Measurements from ENCODE around the gene MIDN.
"Not testable (repeated sequence)": the region's sequence is repeated elsewhere in the genome, so short reads cannot be mapped to it uniquely, and the experiment has no call there.

The MIDN gene

GRCh38 chr19:1246265-1247087 is 1.9 kb upstream of the MIDN start:
- DNase-seq (ENCODE audit: low read depth in 2 of 2): not testable (repeated sequence)

DNA sequence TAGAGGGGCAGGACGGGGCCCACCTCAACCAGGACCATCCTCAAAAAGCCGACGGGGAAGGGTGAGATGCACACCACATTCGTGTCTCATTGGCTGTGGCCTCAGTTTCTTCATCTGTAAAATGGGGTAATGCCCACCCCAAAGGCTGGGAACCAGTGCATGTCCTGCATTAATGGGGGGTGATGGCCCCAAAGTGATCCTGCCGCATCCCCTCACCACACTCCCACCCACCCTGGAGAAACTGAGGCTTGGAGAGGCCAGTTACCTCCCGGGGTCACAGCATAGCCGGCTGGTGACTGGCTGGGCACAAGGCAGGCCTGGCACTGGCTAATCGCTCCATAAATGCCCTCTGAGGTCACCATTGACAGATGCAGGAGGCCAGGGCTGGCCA is 640 bp upstream of the MIDN start:
- DNase-seq (ENCODE audit: low read depth in 2 of 2): no peak

DNA sequence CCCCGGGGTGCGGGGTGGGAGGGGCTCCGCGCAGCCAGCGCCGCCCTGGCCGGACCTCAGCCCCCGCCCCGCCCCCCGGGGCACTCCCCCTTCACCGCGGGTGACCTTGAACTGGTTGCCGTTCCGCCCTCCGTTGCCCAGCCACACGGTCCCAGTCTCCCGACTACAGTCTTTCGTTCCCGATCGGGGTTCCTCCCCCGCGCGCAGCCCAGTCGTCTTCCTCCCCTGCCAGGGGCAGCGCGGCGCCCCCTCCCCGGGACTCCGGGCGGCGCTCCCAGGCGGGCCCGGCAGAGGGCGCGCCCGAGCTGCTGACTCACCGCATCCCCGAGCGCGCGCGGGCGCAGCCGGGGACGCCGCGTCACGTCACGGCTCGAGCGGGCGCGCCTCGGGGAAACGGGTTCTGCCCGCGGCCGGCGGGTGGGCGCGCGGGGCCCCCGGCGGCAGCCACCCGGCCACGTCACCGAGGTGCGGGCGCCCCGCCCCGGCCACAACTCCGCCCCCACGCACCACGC is 459 bp downstream of the MIDN start:
- peak in 1 of 2 experiments; percentile 51 for DNase-seq (ENCODE audit: low read depth in 2 of 2)

DNA sequence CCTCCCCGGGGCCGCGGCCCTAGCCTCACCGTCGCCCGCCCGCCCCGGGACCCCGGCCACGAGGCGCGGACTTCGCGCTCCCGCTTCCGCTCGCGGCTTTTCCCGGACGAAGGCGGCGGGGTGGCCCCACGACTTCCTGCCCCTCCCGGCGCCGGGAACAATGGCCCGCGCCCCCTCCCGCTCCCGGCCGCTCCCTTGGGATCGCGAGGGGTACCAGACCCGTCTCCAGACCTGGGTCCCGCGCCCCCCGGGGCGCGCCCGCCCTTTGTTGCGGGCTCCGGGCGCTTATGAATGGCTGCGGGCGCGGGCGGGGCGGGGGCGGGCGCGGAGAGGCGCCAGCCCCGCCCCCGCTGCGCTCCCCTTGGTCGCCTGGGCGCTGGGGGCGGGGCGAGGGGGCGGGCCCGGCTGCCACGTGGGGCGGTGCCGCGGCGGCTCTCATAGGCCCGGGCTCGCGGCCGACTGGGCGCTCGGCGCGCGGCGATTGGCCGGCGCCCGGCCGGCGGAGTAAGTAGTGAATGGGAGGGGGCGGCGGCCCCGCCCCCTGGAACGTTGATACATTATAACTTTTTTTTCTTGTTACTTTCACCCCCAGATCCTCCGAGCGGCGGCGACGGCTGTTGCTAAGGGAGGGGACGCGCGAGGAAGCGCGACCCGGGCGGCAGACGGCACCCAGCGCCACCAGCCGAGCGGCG is 1.1 kb downstream of the MIDN start:
- peak; percentile 95 for DNase-seq (ENCODE audit: low read depth in 2 of 2)

DNA sequence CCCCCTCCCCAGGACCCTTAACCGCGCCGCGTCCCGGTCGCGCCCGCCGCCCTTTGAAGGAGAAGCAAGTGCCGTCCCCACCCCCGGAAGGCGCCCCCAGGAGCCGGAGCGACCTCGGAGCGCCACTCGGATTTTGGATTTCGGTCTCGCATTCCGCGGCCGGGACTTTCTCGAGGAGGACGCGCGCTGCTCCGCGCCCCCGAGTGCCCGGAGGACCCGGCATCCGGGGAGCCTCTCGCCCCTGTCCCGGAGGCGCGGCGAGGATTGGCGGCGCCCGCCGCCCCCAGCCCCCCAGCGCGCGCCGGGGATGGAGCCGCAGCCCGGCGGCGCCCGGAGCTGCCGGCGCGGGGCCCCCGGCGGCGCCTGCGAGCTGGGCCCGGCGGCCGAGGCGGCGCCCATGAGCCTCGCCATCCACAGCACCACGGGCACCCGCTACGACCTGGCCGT is 1.6 kb downstream of the MIDN start:
- DNase-seq (ENCODE audit: low read depth in 2 of 2): no peak

DNA sequence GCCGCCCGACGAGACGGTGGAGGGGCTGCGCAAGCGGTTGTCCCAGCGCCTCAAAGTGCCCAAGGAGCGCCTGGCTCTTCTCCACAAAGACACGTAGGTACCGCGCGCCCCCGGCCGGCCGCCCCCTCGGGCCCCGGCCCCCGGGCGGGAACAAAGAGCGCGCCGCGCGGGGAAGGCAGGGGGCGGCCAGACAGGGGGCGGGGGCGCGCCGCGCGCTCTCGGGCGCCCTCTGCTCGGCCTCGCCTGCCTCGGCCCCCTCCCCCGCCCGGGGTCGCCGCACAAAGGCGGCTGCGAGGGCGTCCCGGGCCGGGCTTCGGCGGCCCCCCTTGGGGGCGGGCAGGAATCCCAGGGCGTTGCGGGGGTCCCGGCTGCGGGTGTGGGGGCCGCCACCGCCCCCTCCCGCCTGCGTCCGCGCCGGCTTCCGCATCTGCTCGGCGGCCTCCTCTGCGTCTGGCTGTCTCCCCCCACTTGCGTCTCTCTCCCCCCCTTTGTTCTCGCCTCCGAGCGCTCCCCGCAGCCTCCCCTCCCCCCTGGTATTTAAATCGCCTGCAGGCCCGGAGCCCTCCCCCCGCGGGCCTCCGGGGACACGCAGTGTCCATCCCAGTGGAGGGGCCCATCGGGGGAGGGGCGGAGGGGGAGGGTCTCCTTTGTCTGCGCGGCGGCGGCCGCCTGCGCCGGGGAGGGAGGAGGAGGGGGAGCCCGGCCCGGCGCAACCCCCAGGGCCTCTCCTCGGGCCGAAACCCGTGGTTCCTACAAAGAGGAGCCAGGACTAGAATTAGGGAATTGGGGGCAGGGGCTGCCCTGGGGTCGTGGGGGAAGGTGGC is 2.3 kb downstream of the MIDN start:
- no peak for DNase-seq (ENCODE audit: low read depth in 2 of 2)

DNA sequence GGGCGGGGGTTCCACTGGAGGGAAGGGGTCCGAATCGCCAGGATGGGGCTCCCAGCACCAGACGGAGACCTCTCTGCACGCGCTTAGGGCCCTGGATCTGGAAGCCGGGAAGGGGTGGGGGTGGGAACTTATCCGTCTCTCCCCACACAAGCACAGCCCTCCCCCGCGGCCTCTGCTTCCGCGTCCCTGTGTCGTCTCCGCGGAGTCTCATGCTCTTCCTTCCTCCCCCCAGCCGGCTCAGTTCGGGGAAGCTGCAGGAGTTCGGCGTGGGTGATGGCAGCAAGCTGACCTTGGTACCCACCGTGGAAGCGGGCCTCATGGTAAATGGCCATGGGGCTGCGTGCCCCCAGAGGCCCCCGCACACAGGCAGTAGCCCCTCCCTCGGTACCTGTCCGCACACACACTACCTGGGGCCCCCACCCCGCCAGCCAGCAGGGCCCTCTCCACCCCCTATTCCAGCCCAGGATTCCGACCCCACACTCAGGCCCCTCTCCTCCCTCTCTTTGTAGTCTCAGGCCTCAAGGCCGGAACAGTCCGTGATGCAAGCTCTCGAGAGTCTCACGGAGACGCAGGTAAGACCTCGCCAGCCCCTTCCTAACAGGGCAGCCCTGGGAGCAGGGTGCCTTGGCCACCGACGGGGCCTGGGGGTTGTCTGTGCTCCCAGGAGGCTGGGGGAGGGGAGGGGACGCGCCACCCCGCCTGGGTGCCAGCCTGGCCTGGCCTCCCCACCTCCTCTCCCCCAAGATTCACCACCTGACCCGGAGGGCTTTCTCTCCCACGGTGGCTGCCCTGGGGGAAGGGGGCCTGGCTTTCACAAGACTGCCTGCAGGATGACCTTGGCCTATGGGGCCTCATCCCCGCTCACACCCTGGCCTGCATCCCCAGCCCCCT is 3.2 kb downstream of the MIDN start:
- no peak for DNase-seq (ENCODE audit: low read depth in 2 of 2)

- DNase-seq (ENCODE audit: low read depth in 2 of 2): peak; percentile 81 to 83
Measured at GRCh38 chr19:1252221-1252820, 3.9 kb downstream of the MIDN start.

DNA sequence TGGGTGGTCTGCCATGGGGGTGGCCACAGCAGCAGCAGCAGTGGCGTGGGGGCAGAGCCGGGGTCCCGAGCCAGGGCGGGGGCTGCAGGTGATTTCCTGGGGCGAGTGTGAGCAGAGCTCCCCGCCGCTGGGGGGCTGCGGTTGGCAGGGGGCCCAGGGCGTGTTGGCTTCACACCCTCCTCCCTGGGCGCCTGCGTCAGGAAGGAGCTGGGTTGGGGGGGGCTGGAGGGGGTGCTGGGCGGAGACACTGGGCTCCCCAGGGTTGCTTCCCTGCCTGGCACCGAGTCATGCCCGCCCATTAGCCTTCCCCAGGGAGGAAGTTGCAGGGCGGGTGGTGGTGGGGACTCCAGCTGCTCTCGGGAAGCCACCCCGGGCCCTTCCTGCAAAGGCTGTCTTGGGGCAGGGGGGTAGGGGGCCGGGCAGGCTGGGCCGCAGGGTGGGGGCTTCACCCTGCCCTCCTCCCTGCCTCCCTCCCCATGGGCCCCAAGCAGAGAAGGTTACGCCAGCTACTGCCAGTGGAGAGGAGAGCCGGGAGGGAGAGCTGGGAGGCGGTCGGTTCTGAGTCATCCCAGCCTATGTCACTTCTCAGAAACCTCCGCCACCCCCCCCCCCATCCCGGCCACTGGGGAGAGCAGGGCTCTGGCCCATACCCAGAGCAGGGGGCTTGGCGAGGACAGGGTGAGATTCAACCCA is 4.6 kb downstream of the MIDN start:
- DNase-seq (ENCODE audit: low read depth in 2 of 2): peak; percentile 92 to 95

DNA sequence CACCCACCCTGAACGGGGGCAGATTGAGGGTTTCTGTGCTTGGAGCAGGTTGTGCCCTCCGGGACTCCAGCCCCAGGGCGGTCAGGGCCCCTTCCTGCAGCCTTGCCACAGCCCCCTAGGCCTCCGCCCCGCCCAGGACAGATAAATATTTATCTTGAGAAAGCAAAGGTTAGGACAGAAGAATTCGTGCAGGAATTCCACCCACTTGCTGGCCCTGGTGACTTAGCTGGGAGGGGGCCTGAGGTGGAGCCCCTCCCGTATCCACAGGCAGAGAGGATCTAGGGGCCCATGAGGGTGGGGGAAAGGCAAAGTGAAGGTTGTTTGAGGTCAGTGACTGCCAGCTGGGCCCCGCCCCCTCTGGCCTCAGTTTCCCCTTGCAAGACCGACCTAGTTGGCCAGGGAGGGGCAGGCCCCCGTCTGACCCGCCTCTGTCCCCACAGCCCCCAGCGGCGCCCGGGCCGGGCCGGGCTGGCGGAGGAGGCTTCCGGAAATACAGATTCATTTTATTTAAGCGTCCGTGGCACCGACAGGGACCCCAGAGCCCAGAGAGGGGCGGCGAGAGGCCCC is 5.2 kb downstream of the MIDN start:
- DNase-seq (ENCODE audit: low read depth in 2 of 2): no peak

- no peak for DNase-seq (ENCODE audit: low read depth in 2 of 2)
Measured at GRCh38 chr19:1254081-1254527, 5.7 kb downstream of the MIDN start.

DNA sequence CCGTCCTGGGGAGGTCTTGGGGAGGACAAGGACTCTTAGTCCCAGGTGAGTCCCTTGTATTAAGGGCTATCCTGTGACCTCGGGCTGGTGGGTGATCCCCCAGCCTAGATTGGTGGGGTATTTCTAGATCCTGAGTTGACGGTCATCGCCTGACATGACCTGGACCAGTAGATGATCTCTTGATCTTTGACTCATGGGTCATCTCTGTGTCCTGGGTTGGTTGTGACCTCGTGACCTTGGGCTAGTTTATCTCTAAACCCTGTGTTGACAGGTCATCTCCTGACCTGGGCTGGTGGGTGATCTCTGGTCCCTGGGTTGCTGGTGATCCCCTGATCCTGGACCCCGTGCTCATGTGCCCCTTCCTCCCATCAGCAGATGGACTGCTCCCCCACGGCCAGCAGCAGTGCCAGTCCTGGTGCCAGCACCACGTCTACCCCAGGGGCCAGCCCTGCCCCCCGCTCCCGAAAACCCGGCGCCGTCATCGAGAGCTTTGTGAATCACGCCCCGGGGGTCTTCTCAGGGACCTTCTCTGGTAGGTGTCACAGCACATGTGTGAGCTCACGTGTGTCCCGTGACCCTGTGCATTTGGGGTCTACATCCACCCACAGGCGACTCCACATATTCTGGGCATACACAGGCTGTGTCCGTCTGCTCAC is 6.3 kb downstream of the MIDN start:
- DNase-seq (ENCODE audit: low read depth in 2 of 2): no peak

- no peak for DNase-seq (ENCODE audit: low read depth in 2 of 2)
Measured at GRCh38 chr19:1255186-1256161, 7.1 kb downstream of the MIDN start.

GRCh38 chr19:1256646-1257474 is 8.5 kb downstream of the MIDN start:
- no peak for DNase-seq (ENCODE audit: low read depth in 2 of 2)

DNA sequence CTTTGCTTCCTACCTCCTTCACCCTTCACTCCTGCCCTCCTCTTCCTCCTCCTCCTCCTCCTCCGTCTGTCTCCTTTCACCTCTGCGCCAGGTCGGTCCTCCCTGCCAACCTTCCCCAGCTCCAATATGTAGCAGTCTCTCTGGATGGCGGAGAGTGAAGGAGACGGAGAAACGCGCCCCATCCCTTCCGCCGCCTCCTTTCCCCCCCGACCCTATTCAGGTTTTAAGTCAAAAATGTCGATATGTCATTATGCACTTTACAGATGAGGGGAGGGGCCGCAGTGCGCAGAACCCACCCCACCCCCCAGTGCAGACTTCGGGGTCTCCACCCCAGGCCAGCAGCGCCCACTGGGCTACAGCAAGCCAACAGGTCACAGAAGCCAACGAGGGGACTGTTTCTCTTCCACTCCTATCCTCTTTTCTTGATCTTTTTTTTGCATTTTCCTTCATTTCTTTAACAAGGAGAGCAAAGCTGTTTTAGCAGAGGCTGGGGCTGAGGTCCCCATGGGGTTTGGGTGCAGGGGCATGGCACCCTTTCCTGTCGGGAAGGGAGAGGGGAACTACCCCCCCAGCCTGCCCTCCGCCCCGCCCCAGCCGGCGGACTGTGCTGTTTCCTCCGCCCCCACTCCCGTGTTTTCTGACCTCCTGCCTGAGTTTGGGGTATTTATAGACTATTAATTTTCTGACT is 9.2 kb downstream of the MIDN start:
- DNase-seq (ENCODE audit: low read depth in 2 of 2): no peak

GRCh38 chr19:1258163-1258492 is 9.7 kb downstream of the MIDN start:
- DNase-seq (ENCODE audit: low read depth in 2 of 2): no peak

Data from fibroblast of skin of left biceps (primary cell).